ENCODE data around the gene HSD11B1. TPM values are rescaled to one million over a fixed set of nuclear protein-coding genes. Genes with fewer than 3 reads are reported as not detected.

HSD11B1 gene
- polyA plus RNA-seq, 1 donor (not counting 4 experiments of a cell fraction or from before 2014, with no cell fraction given) = 2.7 TPM

DNA sequence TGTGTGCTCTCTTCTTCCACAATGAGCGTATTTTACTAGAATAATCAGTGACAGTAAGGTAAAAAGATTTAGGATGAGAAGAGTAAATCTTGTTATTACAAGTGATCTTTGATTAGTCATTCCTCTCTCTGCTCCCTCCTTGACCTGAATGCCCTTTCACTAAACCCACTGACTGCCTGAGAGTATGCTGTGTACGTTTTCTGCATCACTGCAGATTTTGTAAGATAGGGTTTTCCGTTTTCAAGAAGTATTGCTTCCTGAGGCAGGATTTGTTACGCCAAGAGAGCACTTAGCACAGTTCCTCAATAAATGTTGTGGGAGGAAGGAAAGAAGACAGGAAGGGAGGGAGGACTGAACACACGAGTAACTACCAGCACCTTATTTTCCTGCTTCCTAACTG lies 44.7 kb upstream of the HSD11B1 start:
- DNase-seq (ENCODE audit: low read depth, low spot score) = peak; percentile 50
- Histone ChIP-seq H4K20me1 (ENCODE audit: control insufficient read depth, extremely low read depth, insufficient read depth, low read length) (no peaks in the 10 kb centered on the region), H3K36me3 (ENCODE audit: control insufficient read depth in 2 of 2, extremely low read depth in 1 of 2, insufficient read depth in 2 of 2, low read length in 2 of 2) (no peaks in the 10 kb centered on the region), H3K4me2 (ENCODE audit: control insufficient read depth, extremely low read depth, insufficient read depth, low read depth, low read length) (peak overlapping the region; percentile 30), H3K27ac (ENCODE audit: control insufficient read depth, insufficient read depth, low read length) (peak overlapping the region; percentile 47), H3K9me1 (ENCODE audit: control insufficient read depth, extremely low read depth, insufficient read depth, low read length) (no peaks in the 10 kb centered on the region), H3K9me3 (ENCODE audit: control insufficient read depth, low read depth, low read length) (no peaks in the 10 kb centered on the region), H3K4me1 (ENCODE audit: control insufficient read depth, extremely low read depth, insufficient read depth, low read length) (peaks cover 50% of the 10 kb centered on the region), H3K27me3 (ENCODE audit: control insufficient read depth, extremely low read depth, insufficient read depth, low read length) (no peaks in the 10 kb centered on the region), H3K9ac (ENCODE audit: control insufficient read depth, extremely low read depth, insufficient read depth, low read length) (no peak overlapping the region), H3K79me2 (ENCODE audit: control insufficient read depth, insufficient read depth, low read length) (peaks cover under 1% of the 10 kb centered on the region), H3K4me3 (ENCODE audit: control insufficient read depth in 2 of 3, extremely low read depth in 1 of 3, insufficient read depth in 2 of 3, low read depth in 1 of 3, low read length in 3 of 3) (no peak overlapping the region), H2AFZ (ENCODE audit: control insufficient read depth, low read length) (peak overlapping the region; percentile 21)
- no peak for TF ChIP-seq CTCF (optimal IDR thresholded peaks at IDR 0.05 in 1 of 3, IDR thresholded peaks at IDR 0.05 in 1 of 3, conservative IDR thresholded peaks at IDR 0.05 in 1 of 3; ENCODE audit: extremely low read depth in 1 of 3, insufficient read depth in 2 of 3, low read length in 3 of 3)
- no peak for TF ChIP-seq EZH2 (IDR thresholded peaks at IDR 0.05; ENCODE audit: low read length)
- dilution Hi-C loops (cut with MboI; ENCODE audit: extremely low pct_ligation_motif_present, low sequenced_read_pairs) = no loop called here
- FAIRE-seq = peak; percentile 34

DNA sequence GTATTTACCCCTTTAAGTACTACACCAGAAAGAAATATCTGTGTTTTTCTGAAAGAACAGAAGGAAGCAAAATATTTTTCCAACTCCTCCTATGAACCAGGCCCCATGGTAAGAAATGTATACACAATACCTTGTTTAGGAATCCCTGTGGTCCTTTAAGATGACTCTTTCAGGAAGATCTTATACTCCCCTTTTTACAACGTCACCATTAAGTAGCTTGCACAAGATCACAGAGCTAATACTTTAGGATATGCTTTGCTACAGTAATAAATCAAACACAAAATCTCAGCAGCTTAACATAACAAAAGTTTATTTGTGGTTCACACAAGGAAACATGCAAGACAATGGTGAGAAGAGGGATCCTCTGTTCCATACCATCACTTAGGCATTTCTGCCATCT lies 43.6 kb upstream of the HSD11B1 start:
- H3K4me3 ChIP-seq (ENCODE audit: control insufficient read depth in 2 of 3, extremely low read depth in 1 of 3, insufficient read depth in 2 of 3, low read depth in 1 of 3, low read length in 3 of 3) = no peak overlapping the region
- no peak overlapping the region for H3K27ac ChIP-seq (ENCODE audit: control insufficient read depth, insufficient read depth, low read length)
- peaks cover 38% of the 10 kb centered on the region for H3K4me1 ChIP-seq (ENCODE audit: control insufficient read depth, extremely low read depth, insufficient read depth, low read length)
- H3K79me2 ChIP-seq (ENCODE audit: control insufficient read depth, insufficient read depth, low read length) = no peaks in the 10 kb centered on the region
- no peaks in the 10 kb centered on the region for H3K9me3 ChIP-seq (ENCODE audit: control insufficient read depth, low read depth, low read length)
- H3K36me3 ChIP-seq (ENCODE audit: control insufficient read depth in 2 of 2, extremely low read depth in 1 of 2, insufficient read depth in 2 of 2, low read length in 2 of 2) = no peaks in the 10 kb centered on the region
- H2AFZ ChIP-seq (ENCODE audit: control insufficient read depth, low read length) = no peak overlapping the region
- no peaks in the 10 kb centered on the region for H3K27me3 ChIP-seq (ENCODE audit: control insufficient read depth, extremely low read depth, insufficient read depth, low read length)
- H3K9ac ChIP-seq (ENCODE audit: control insufficient read depth, extremely low read depth, insufficient read depth, low read length) = no peak overlapping the region
- no peak overlapping the region for H3K4me2 ChIP-seq (ENCODE audit: control insufficient read depth, extremely low read depth, insufficient read depth, low read depth, low read length)
- DNase-seq (ENCODE audit: low read depth, low spot score) = no peak
- no peaks in the 10 kb centered on the region for H4K20me1 ChIP-seq (ENCODE audit: control insufficient read depth, extremely low read depth, insufficient read depth, low read length)
- H3K9me1 ChIP-seq (ENCODE audit: control insufficient read depth, extremely low read depth, insufficient read depth, low read length) = no peaks in the 10 kb centered on the region
- no peak for TF ChIP-seq EZH2 (IDR thresholded peaks at IDR 0.05; ENCODE audit: low read length)
- no peak for TF ChIP-seq CTCF (optimal IDR thresholded peaks at IDR 0.05 in 1 of 3, IDR thresholded peaks at IDR 0.05 in 1 of 3, conservative IDR thresholded peaks at IDR 0.05 in 1 of 3; ENCODE audit: extremely low read depth in 1 of 3, insufficient read depth in 2 of 3, low read length in 3 of 3)
- dilution Hi-C loops (cut with MboI; ENCODE audit: extremely low pct_ligation_motif_present, low sequenced_read_pairs) = no loop called here
- FAIRE-seq = no peak
